HepG2 (cell line): ENCODE data around the gene CLTCL1. TPM values are rescaled to one million over a fixed set of nuclear protein-coding genes. Genes with fewer than 3 reads are reported as not detected.

ENCODE experiments used
- JUNB ChIP-seq: sonication (generic); formaldehyde crosslinking; IDR thresholded peaks from 2 replicates; pipeline ENCODE4 v1.8.0; 2022; ENCODE audit warnings: missing genetic modification reagents, mild to moderate bottlenecking, borderline replicate concordance
- MTA3 ChIP-seq: sonication (generic); formaldehyde crosslinking; IDR thresholded peaks from 2 replicates; pipeline ENCODE4 v1.4.0; 2020; ENCODE audit warnings: missing genetic modification reagents
- PRDM15 ChIP-seq: sonication (generic); formaldehyde crosslinking; IDR thresholded peaks from 2 replicates; pipeline ENCODE4 v1.4.0; 2020; ENCODE audit warnings: missing genetic modification reagents
- ZBTB40 ChIP-seq, 2 experiments: fragments of 450-650 bp in 1 of 2; sonication (generic) in 1 of 2; formaldehyde crosslinking in 1 of 2; IDR thresholded peaks; 2 replicates each; pipeline versions ENCODE4 v1.6.1 to v1.8.0; 2016 to 2022; ENCODE audit warnings: antibody characterized with exemption in 1 of 2, mild to moderate bottlenecking in 1 of 2, missing genetic modification reagents in 1 of 2
- ZNF253 ChIP-seq: sonication (generic); formaldehyde crosslinking; IDR thresholded peaks from 2 replicates; pipeline ENCODE4 v1.8.0; 2022; ENCODE audit warnings: mild to moderate bottlenecking, missing genetic modification reagents, borderline replicate concordance
- ZNF512B ChIP-seq: sonication (generic); formaldehyde crosslinking; IDR thresholded peaks from 2 replicates; pipeline ENCODE4 v1.5.1; 2020; ENCODE audit warnings: missing genetic modification reagents, mild to moderate bottlenecking, borderline replicate concordance
- polyA plus RNA-seq, 8 experiments: library from polyadenylated mRNA; depleted of rRNA in 3 of 8; stranded (reverse) in 7 of 8; unstranded in 1 of 8; fragments of >200 nt; fragmentation: Illumina TruSeq in 4 of 8; extraction: Trizol in 4 of 8; gene quantifications; 2 replicates each; pipeline versions ENCODE4 v1.2.1 to v1.2.3, GENCODE V29; 2011 to 2016; ENCODE audit warnings: low read depth in 4 of 8, missing spikeins in 1 of 8, mixed read lengths in 1 of 8; ENCODE audit not compliant: insufficient read depth in 1 of 8
- total RNA-seq, 5 experiments: library from RNA; depleted of rRNA; stranded (reverse); fragments of >200 nt; fragmentation: Illumina TruSeq; extraction: Trizol; gene quantifications; 2 replicates each; pipeline ENCODE4 v1.2.3, GENCODE V29; 2016; ENCODE audit warnings: low read depth in 1 of 5

CLTCL1 gene
- total and polyA plus RNA-seq, 2 of the 13 experiments (the other 11 are each of a cell fraction or from before 2014, with no cell fraction given): 8.1 to 10.9 TPM

- no peak for TF ChIP-seq ZBTB40 (IDR thresholded peaks at IDR 0.05)
- TF ChIP-seq ZBTB40 (CRISPR knock-in tag; IDR thresholded peaks at IDR 0.05): no peak
- TF ChIP-seq PRDM15 (CRISPR knock-in tag): no peak
- TF ChIP-seq ZNF253: no peak
- TF ChIP-seq JUNB: no peak
- TF ChIP-seq MTA3 (CRISPR knock-in tag): no peak
- TF ChIP-seq ZNF512B (CRISPR knock-in tag): no peak
Measured at GRCh38 chr22:19275919-19276600, 15.5 kb downstream of the CLTCL1 start (continued).
